Measurements from ENCODE around the gene DPYSL3.
"Not testable (repeated sequence)": the region's sequence is repeated elsewhere in the genome, so short reads cannot be mapped to it uniquely, and the experiment has no call there.

The DPYSL3 gene

DNA sequence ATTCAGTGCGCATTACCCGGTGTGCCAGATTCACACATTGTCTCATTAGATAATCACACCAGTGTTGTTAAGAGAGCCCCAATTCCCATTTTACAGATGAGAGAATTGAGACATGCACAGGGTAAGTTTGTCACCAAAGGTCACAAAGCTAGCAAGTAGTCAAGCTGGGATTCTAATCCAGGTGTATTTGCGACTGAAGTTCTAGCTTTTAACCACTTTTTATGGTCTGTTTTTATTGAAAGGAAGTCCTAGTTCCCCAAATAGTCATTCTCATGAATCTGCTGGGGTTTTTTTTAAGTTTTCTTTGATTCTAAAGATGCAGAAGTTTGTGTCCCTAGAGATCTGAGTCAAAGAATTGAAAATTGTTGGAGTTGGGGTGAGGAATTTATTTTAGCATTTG is 136.5 kb downstream of the DPYSL3 start:
- H3K4me3 Mint-ChIP-seq: no peak overlapping the region
- H3K27ac Mint-ChIP-seq: no peak overlapping the region
- no peaks in the 10 kb centered on the region for H3K4me1 Mint-ChIP-seq (ENCODE audit: low read depth)
- no peaks in the 10 kb centered on the region for H3K36me3 Mint-ChIP-seq (ENCODE audit: low read depth)
- no peaks in the 10 kb centered on the region for H3K27me3 Mint-ChIP-seq (ENCODE audit: low read depth)
- H3K9me3 Mint-ChIP-seq: no peaks in the 10 kb centered on the region

DNA sequence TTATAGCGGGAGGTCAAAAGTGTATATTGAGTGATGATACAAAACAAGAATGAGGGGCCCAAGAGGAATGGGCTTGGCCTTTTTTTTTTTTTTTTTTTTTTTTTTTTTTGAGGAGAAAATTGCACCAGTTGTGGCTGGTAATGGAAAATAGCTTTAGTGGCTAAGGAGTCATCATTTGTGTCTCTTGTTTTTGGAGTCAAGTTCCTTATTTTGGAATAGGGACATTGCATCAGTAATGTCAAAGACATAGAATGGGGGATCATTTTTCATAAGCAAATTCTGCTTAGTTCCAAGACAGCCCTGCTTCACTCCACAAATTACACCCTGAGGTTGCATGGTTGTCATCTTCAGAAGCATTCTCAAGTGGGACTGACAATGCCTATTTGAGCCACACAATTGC is 137.7 kb downstream of the DPYSL3 start:
- no peaks in the 10 kb centered on the region for H3K4me1 Mint-ChIP-seq (ENCODE audit: low read depth)
- H3K36me3 Mint-ChIP-seq (ENCODE audit: low read depth): no peaks in the 10 kb centered on the region
- no peaks in the 10 kb centered on the region for H3K27me3 Mint-ChIP-seq (ENCODE audit: low read depth)
- no peaks in the 10 kb centered on the region for H3K9me3 Mint-ChIP-seq
- H3K27ac Mint-ChIP-seq: no peak overlapping the region
- no peak overlapping the region for H3K4me3 Mint-ChIP-seq

DNA sequence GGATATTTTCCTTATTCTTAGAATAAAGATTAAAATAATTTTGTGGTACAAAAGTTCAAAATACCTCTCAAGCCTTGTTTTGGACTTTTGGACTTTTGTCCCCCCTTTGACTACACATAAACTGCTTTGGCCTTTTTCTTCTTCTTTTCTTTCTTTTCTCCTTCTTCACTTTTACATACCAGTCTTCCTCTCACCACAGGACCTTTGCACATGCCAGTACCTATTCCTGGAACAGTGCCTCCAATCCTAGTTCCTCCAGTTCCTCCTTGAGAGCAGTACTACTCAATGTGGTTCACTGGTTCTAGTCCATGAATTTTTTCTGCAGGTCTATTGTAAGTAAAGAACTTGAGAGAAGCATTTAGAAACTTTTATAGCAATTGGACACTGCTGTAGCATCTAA is 138.6 kb downstream of the DPYSL3 start:
- Mint-ChIP-seq H3K27me3 (ENCODE audit: low read depth) (no peaks in the 10 kb centered on the region), H3K36me3 (ENCODE audit: low read depth) (no peaks in the 10 kb centered on the region), H3K9me3 (no peaks in the 10 kb centered on the region), H3K4me3 (no peak overlapping the region), H3K4me1 (ENCODE audit: low read depth) (no peaks in the 10 kb centered on the region), H3K27ac (no peak overlapping the region)

DNA sequence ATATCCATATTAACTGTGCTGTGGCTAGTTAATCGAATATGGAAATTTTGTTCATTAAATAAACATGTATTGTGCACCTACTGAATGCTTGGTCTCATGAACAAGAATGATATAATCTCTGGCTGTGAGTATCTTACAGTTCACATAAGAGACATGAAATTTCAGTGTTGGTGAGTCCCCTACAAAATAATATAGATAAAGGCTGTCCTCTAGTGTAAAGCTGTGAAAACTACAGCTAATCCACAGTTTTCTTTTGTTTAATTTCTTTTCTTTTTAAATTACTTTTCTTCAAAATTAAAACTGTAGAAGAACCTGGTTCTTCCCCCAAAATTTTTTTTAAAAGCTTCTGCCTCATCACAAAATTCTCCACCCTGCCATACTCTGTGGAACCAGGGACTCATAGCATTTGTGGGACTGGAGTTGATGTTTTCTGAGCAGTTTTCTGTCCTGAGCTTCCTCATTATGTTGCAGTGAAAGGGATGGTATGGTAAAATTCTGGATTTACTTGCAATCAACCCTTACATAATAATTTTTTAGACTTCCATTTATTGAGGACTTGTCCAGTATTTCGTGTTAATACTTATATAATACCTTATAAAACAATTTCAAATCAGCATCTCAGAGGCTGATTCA is 140.0 kb downstream of the DPYSL3 start:
- Mint-ChIP-seq H3K27ac (no peak overlapping the region), H3K27me3 (ENCODE audit: low read depth) (no peaks in the 10 kb centered on the region), H3K4me3 (no peak overlapping the region), H3K9me3 (no peaks in the 10 kb centered on the region), H3K4me1 (ENCODE audit: low read depth) (no peaks in the 10 kb centered on the region), H3K36me3 (ENCODE audit: low read depth) (no peaks in the 10 kb centered on the region)

DNA sequence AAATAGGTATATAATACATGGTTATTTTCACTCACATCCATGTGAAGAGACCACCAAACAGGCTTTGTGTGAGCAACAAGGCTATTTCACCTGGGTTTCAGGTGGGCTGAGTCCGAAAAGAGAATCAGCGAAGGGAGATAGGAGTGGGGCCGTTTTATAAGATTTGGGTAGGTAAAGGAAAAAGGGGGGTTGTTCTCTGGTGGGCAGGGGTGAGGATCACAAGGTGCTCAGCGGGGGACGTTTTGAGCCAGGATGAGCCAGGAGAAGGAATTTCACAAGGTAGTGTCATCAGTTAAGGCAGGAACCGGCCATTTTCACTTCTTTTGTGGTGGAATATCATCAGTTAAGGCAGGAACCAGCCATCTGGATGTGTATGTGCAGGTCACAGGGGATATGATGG is 142.5 kb downstream of the DPYSL3 start:
- not testable (repeated sequence) for H3K9me3 Mint-ChIP-seq; H3K4me1 Mint-ChIP-seq (ENCODE audit: low read depth); H3K27me3 Mint-ChIP-seq (ENCODE audit: low read depth); H3K27ac Mint-ChIP-seq; H3K36me3 Mint-ChIP-seq (ENCODE audit: low read depth); H3K4me3 Mint-ChIP-seq

DNA sequence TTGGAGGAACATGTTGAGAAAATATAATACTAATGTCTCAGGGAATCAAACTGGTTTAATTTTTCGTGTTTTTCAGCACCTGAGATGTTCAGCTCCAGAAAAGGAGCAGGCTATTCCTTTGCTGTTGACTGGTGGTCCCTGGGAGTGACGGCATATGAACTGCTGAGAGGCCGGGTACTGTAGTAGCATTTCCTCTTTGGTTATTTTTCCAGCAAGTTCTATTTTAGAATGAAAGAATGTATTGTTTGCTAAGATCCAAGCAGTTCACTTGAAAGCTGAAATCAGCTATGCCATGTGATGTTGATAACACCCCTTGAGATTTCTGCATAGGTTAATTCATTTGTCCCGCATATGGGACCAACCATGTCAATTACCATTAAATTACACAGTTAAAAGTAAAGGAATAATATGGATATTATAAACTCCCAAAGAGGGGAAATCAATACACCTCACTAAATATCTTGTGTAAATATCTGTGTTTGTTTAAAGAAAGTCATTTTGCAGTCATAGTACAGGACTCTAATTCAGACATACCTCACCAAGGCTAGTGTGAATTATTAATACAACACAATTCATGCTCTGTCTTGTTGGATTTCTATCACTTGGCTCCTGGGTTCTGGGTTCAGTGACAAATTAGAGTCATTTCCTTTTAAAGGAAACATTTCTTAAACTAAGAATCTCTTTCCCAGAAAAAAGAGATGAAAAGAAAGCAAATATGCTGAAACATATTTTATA is 148.3 kb downstream of the DPYSL3 start:
- Mint-ChIP-seq H3K4me3 (no peak overlapping the region), H3K27ac (no peak overlapping the region), H3K36me3 (ENCODE audit: low read depth) (no peaks in the 10 kb centered on the region), H3K27me3 (ENCODE audit: low read depth) (no peaks in the 10 kb centered on the region), H3K4me1 (ENCODE audit: low read depth) (no peaks in the 10 kb centered on the region), H3K9me3 (no peaks in the 10 kb centered on the region)

DNA sequence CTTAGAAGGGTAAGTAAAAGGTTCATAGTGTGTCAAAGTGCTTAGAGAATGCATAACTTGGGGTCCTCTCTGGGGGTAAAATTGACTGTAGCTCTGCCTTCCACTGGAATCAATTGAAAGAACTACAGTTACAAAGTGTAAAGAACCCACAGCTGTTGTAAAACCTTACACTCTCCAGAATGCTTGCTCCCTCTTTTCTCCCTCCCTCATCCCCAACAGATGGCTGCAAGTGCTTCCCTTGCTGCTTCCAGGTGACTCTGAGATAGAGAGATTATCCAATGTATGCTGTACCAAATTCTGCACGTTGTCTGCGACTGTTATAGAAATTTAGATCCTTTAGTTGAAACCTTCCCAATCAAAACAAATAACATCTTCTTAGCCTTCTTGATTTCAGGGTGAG is 149.1 kb downstream of the DPYSL3 start:
- H3K27ac Mint-ChIP-seq: no peak overlapping the region
- no peaks in the 10 kb centered on the region for H3K27me3 Mint-ChIP-seq (ENCODE audit: low read depth)
- no peaks in the 10 kb centered on the region for H3K4me1 Mint-ChIP-seq (ENCODE audit: low read depth)
- H3K9me3 Mint-ChIP-seq: no peaks in the 10 kb centered on the region
- H3K4me3 Mint-ChIP-seq: no peak overlapping the region
- H3K36me3 Mint-ChIP-seq (ENCODE audit: low read depth): no peaks in the 10 kb centered on the region

DNA sequence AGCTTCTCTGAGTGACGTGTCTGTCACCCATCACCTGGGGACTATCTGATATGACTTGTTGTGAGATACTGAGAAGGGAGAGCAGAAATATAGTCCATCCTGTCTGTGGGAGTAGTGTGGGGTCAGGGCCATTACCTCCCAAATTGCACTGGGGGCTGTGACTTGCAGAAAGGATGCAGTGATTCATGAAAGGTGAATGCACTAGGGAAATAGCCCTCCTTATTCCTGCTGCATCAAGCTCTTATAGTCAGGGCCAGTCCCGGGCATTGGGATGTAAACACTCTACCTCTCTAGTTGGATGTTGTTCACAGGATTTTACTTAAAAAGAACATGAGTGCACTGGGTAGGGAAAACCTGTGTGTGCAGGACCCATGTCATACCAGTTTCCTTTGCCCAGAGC is 150.3 kb downstream of the DPYSL3 start:
- no peaks in the 10 kb centered on the region for H3K36me3 Mint-ChIP-seq (ENCODE audit: low read depth)
- H3K4me3 Mint-ChIP-seq: no peak overlapping the region
- H3K27ac Mint-ChIP-seq: no peak overlapping the region
- no peaks in the 10 kb centered on the region for H3K27me3 Mint-ChIP-seq (ENCODE audit: low read depth)
- H3K4me1 Mint-ChIP-seq (ENCODE audit: low read depth): no peaks in the 10 kb centered on the region
- H3K9me3 Mint-ChIP-seq: no peaks in the 10 kb centered on the region

DNA sequence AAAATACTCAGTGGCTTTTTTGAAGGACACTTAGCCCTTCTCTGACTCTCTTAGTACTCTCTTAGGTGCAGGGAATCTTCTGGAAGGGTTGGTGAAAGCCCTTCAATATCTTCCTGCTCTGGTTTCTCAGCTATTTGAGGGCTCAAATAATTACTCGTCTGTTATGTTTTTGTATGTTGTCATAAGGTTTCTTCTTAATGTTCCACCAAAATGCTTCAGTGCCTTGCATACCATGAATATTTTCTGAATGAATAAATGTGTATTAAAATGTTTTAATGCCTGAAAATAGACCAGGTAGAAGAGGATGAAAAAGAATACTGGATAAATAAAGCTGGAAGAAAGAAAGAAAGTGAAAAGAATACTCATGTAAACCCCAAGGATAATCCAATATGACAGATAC is 150.8 kb downstream of the DPYSL3 start:
- no peaks in the 10 kb centered on the region for H3K9me3 Mint-ChIP-seq
- H3K4me1 Mint-ChIP-seq (ENCODE audit: low read depth): no peaks in the 10 kb centered on the region
- H3K36me3 Mint-ChIP-seq (ENCODE audit: low read depth): no peaks in the 10 kb centered on the region
- H3K27ac Mint-ChIP-seq: no peak overlapping the region
- no peaks in the 10 kb centered on the region for H3K27me3 Mint-ChIP-seq (ENCODE audit: low read depth)
- no peak overlapping the region for H3K4me3 Mint-ChIP-seq

DNA sequence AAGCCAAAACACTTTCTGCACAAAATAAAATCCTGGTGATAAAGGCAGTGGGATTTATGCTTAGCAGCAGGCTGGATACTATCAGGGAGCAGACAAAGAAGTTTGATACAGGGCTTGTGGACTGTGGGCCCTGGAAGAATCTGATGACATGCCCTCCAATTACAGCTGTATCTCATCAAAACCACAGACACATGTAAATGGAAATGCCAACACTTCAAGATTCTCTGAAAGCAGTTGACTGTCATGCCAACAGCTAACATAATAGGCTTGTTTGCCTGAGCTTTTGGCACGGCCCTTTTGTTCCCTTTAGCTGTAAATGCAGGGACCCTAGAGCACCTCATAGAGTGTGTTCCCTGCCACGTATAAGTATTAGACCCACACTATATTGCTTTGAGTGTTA is 160.6 kb downstream of the DPYSL3 start:
- Mint-ChIP-seq H3K9me3 (no peaks in the 10 kb centered on the region), H3K4me3 (no peak overlapping the region), H3K36me3 (ENCODE audit: low read depth) (no peaks in the 10 kb centered on the region), H3K27me3 (ENCODE audit: low read depth) (no peaks in the 10 kb centered on the region), H3K4me1 (ENCODE audit: low read depth) (no peaks in the 10 kb centered on the region), H3K27ac (no peak overlapping the region)

DNA sequence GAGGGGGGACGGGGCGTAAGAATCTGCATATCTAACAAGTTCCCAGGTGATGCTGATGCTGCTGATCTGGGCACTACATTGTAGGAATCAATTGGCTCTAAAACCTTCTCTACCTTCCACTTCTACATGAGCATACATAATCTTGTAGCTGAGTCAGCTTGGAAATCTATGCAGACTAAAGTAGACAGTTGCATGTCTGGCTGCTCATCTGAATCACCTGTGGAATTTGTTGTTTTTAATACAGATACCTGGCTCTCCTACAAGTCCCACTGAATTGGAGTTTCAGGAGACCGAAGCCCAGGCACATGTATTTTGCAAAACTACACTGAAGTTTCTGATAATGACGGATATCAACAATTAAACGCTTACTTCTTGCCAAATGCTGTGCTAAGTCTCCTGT is 161.4 kb downstream of the DPYSL3 start:
- Mint-ChIP-seq H3K27ac (no peak overlapping the region), H3K36me3 (ENCODE audit: low read depth) (no peaks in the 10 kb centered on the region), H3K27me3 (ENCODE audit: low read depth) (no peaks in the 10 kb centered on the region), H3K4me3 (no peak overlapping the region), H3K9me3 (no peaks in the 10 kb centered on the region), H3K4me1 (ENCODE audit: low read depth) (no peaks in the 10 kb centered on the region)

DNA sequence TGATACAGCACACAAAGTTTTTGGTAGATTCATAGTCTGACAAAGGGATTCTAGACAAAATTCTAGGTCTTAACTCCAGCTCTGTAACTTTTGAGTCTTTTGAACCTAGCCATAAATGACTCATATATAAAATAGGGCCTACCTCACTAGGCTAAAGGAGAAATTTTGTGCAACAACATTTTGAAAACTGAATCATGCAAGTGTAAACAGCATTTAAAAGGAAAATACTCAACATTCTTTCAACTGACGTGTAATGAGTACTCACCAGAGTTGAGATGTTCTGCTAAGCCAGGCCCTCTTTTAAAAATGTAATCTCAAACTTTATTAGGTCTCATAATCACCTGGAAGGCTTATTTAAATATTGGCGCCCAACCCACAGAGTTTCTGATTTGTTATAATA is 161.8 kb downstream of the DPYSL3 start:
- Mint-ChIP-seq H3K4me1 (ENCODE audit: low read depth) (no peaks in the 10 kb centered on the region), H3K4me3 (no peak overlapping the region), H3K27me3 (ENCODE audit: low read depth) (no peaks in the 10 kb centered on the region), H3K36me3 (ENCODE audit: low read depth) (no peaks in the 10 kb centered on the region), H3K9me3 (no peaks in the 10 kb centered on the region), H3K27ac (no peak overlapping the region)

DNA sequence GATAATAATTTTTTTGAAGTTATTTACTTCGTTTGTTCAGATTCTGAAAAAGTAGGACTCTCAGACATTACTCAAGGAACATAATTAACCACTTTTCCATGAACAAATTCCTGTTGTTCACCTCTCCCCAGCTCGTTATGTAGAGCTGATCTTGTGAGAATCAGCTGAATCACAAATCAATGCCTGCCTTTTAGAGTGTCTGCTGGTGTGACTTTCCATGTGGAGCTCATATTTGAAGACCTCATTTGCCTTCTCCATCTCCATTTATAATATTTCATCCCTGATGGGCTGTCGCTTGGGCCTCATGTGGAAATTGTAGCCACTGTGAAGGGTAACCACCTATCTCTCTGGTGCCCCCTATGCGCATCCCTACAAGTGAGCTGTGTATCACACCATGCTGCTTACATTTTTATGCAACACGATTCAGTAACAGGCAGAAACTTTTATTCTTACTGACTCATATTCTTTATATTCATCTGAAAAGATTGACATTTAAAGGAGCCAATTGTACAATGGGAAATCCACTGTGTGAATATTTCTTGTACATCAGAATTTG is 163.8 kb downstream of the DPYSL3 start:
- Mint-ChIP-seq H3K36me3 (ENCODE audit: low read depth) (no peaks in the 10 kb centered on the region), H3K27me3 (ENCODE audit: low read depth) (no peaks in the 10 kb centered on the region), H3K9me3 (no peaks in the 10 kb centered on the region), H3K4me1 (ENCODE audit: low read depth) (no peaks in the 10 kb centered on the region), H3K4me3 (no peak overlapping the region), H3K27ac (no peak overlapping the region)

DNA sequence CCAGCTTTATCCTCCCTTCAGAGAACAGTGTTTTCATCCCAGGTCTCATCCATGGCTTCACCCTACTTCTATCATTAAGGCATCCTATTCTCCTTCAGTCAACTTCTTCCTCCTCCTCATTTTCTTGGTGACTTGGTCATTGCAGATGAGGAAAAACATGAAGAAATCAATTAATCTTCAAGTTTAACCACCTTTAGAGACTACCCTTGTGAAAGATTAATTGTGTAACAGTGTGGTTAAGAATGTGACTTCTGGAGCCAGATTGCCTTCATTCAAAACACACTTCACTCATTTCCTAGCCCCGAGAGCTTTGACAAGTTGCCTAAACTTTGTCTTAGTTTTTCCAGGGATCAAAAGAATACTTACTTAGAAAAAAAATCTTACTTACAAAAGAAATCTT is 165.0 kb downstream of the DPYSL3 start:
- no peaks in the 10 kb centered on the region for H3K27me3 Mint-ChIP-seq (ENCODE audit: low read depth)
- H3K4me3 Mint-ChIP-seq: no peak overlapping the region
- no peaks in the 10 kb centered on the region for H3K4me1 Mint-ChIP-seq (ENCODE audit: low read depth)

DNA sequence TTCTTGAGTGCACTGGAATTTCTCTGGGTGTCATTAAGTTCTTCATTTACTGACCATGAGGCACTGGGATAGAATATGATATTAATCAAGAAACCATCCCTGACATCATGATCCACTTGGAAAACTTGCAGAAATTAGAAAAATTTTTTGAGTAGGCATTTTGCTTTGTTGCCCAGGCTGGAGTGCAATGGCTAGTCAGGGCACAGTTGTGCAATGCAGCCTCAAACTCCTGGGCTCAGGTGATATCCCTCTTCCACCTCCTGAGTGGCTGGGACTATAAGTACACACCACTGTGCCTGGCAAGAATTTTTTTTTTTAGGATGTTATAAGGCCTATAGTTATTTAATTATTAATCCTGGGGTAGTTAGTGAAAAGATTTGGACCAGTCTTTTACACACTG is 168.5 kb downstream of the DPYSL3 start:
- Mint-ChIP-seq H3K27me3 (ENCODE audit: low read depth) (no peaks in the 10 kb centered on the region), H3K36me3 (ENCODE audit: low read depth) (no peaks in the 10 kb centered on the region), H3K27ac (no peak overlapping the region), H3K4me1 (ENCODE audit: low read depth) (no peaks in the 10 kb centered on the region), H3K9me3 (no peaks in the 10 kb centered on the region), H3K4me3 (no peak overlapping the region)

More for the DNA sequence above, 165.0 kb downstream of the DPYSL3 start:
- no peaks in the 10 kb centered on the region for H3K36me3 Mint-ChIP-seq (ENCODE audit: low read depth)
- H3K27ac Mint-ChIP-seq: no peak overlapping the region
- no peaks in the 10 kb centered on the region for H3K9me3 Mint-ChIP-seq

Data from T-helper 1 cell treated with Interleukin-12 subunit alpha and Interleukin-12 subunit beta and Interleukin-4 antibody, amounts not matched to agents 30 μg/mL and 1 μg/mL, for 36 hours (primary cell).